Measurements from ENCODE around the gene ATG101. TPM values are rescaled to one million over a fixed set of nuclear protein-coding genes. Genes with fewer than 3 reads are reported as not detected.

ATG101 gene
- total RNA-seq, 1 donor from 2014 or later: 181 TPM

GRCh38 chr12:52067081-52067374, 2.8 kb upstream of the ATG101 start:
- Histone ChIP-seq H3K27me3 (ENCODE audit: control insufficient read depth, insufficient read depth, low read length) (no peaks in the 10 kb centered on the region), H3K4me3 (ENCODE audit: low read depth, low read length) (no peak overlapping the region), H3K36me3 (ENCODE audit: control insufficient read depth, insufficient read depth, low read length) (no peaks in the 10 kb centered on the region)
- no peak for TF ChIP-seq CTCF (IDR thresholded peaks at IDR 0.05; ENCODE audit: insufficient read depth, low read length, severe bottlenecking)
- FAIRE-seq (no peak), DNase-seq (ENCODE audit: low read depth) (no peak)

DNA sequence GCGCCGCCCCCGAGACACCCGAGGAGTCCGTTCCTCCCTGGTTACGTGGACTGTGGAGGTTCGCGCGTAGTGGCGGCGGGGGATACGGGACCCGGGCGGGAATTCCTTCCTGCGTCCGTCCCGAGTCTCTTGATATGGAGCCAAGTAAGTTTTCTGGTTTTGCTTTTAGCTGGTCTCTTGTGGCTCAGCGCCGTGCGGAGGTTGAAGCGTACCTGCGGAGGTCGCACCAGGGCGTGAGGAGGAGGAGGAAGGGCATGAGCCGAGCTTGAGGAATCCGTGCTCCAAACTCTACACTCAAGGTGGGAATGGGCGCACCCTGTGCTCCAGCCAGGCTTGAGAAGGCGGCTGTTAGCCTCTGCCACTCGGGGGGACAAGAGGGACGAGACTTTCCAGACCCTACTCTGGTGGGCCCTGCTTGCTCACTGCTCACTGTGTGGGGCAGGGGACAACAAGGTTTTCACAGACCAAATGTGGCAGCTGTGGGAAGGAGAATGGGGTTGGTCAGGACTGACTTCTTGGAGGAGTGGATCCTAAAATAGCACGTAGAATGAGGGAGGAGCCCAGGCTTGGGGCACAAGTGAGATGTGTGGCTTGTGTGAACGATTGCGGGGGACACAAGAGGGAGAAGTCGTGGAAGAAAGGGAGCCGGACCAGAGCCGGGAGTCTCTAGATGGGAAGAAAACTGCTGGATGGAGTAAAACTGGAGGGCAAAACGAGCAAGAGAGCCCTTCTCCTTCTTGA, 577 bp downstream of the ATG101 start:
- Histone ChIP-seq H3K27me3 (ENCODE audit: control insufficient read depth, insufficient read depth, low read length) (no peaks in the 10 kb centered on the region), H3K36me3 (ENCODE audit: control insufficient read depth, insufficient read depth, low read length) (peaks cover 14% of the 10 kb centered on the region), H3K4me3 (ENCODE audit: low read depth, low read length) (peak overlapping the region; percentile 89)
- no peak for TF ChIP-seq CTCF (IDR thresholded peaks at IDR 0.05; ENCODE audit: insufficient read depth, low read length, severe bottlenecking)
- FAIRE-seq: no peak
- no peak for DNase-seq (ENCODE audit: low read depth)

DNA sequence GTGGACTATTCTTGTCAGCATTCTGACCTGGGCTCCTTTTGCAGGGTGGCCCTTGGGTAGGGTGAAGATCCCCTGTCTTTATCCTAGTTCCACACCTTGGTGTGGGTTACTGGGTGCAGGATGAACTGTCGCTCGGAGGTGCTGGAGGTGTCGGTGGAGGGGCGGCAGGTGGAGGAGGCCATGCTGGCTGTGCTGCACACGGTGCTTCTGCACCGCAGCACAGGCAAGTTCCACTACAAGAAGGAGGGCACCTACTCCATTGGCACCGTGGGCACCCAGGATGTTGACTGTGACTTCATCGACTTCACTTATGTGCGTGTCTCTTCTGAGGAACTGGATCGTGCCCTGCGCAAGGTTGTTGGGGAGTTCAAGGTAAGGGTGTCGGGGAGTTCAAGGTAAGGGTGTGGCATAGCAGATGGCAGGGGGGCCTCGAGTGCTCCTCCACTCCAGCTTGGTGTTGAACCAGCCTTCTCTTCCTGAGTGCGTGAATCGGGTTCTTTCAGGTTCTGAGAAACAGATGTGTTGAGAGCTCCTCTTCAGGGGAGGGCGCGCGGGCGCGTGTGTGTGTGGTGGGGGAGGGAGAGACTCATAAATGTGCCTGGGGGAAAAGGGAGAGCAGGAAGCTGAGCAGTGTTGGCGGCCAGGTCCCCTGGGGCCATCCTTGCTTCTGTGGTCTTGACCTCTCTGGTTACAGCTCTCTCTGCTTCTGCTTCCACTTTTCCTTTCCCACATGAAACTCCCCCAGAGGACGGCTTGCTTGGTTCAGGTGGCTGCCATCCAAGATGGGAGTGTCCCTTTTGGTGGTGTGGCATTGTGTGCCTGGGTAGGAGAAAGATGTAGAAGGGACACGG, 4.0 kb downstream of the ATG101 start:
- peaks cover 25% of the 10 kb centered on the region for H3K36me3 ChIP-seq (ENCODE audit: control insufficient read depth, insufficient read depth, low read length)
- no peak for TF ChIP-seq CTCF (IDR thresholded peaks at IDR 0.05; ENCODE audit: insufficient read depth, low read length, severe bottlenecking)
- H3K27me3 ChIP-seq (ENCODE audit: control insufficient read depth, insufficient read depth, low read length): no peaks in the 10 kb centered on the region
- no peak overlapping the region for H3K4me3 ChIP-seq (ENCODE audit: low read depth, low read length)
- no peak for DNase-seq (ENCODE audit: low read depth)
- no peak for FAIRE-seq

- Histone ChIP-seq H3K4me3 (ENCODE audit: low read depth, low read length) (no peak overlapping the region), H3K36me3 (ENCODE audit: control insufficient read depth, insufficient read depth, low read length) (peaks cover 25% of the 10 kb centered on the region), H3K27me3 (ENCODE audit: control insufficient read depth, insufficient read depth, low read length) (no peaks in the 10 kb centered on the region)
- no peak for FAIRE-seq
- no peak for TF ChIP-seq CTCF (IDR thresholded peaks at IDR 0.05; ENCODE audit: insufficient read depth, low read length, severe bottlenecking)
- DNase-seq (ENCODE audit: low read depth): no peak
Measured at GRCh38 chr12:52074971-52075724, 5.4 kb downstream of the ATG101 start.

GRCh38 chr12:52076811-52077210, 7.0 kb downstream of the ATG101 start:
- H3K4me3 ChIP-seq (ENCODE audit: low read depth, low read length): no peak overlapping the region
- H3K27me3 ChIP-seq (ENCODE audit: control insufficient read depth, insufficient read depth, low read length): no peaks in the 10 kb centered on the region
- DNase-seq (ENCODE audit: low read depth) (no peak), FAIRE-seq (no peak)
- H3K36me3 ChIP-seq (ENCODE audit: control insufficient read depth, insufficient read depth, low read length): peaks cover 25% of the 10 kb centered on the region
- no peak for TF ChIP-seq CTCF (IDR thresholded peaks at IDR 0.05; ENCODE audit: insufficient read depth, low read length, severe bottlenecking)

All from bronchial epithelial cell (primary cell).